K562 (cell line): Measurements from ENCODE around the gene C12orf75. TPM values are rescaled to one million over a fixed set of nuclear protein-coding genes. Genes with fewer than 3 reads are reported as not detected.

Source experiments
- ATAC-seq: fragments of 200-7000 bp; cut with Tn5 transposase; 3 replicates; pipeline ENCODE4 v1.9.1; 2020; ENCODE audit warnings: moderate library complexity
- BruUV-seq: library from RNA; stranded (reverse); fragments of 400-500 nt; replicated peaks from 2 replicates; lab custom pipeline; 2021; lab: Mats Ljungman, UMichigan
- CTCF ChIA-PET: fragments of 300-600 bp; formaldehyde crosslinking; extraction: SDS; loops from one replicate; lab custom pipeline; 2021; ENCODE audit warnings: low intra/inter-chr PET ratio; lab: Yijun Ruan, JAX
- POLR2A ChIA-PET: fragments of 300-600, 350-650 bp; sonication (Branson Sonifier 250); formaldehyde crosslinking; extraction: SDS; loops from one replicate; lab custom pipeline; 2021; ENCODE audit warnings: antibody characterized with exemption, inconsistent platforms; lab: Yijun Ruan, JAX
- DNase-seq, 4 experiments: peaks; one replicate each; pipeline versions ENCODE4 v3.0.0 to v3.0.0-alpha.2; 2011 to 2018; ENCODE audit warnings: low spot score in 3 of 4, mixed read lengths in 3 of 4; ENCODE audit errors: extremely low read depth in 1 of 4
- FAIRE-seq: peaks from 2 replicates; lab custom pipeline; 2011; peaks lifted over from hg19 to GRCh38; lab: Jason Lieb, UNC
- H2AFZ ChIP-seq: 2 replicates; pipeline ENCODE4 v1.6.0; 2011; ENCODE audit warnings: low read depth, low read length, control low read depth, inconsistent platforms
- H3K27ac ChIP-seq: fragments of 200-600 bp; 3 replicates; pipeline ENCODE4 v1.8.0; 2011; ENCODE audit warnings: low read depth, mild to moderate bottlenecking, control low read depth, inconsistent platforms, low read length, moderate library complexity, mixed read lengths; ENCODE audit errors: extremely low read depth
- H3K27me3 ChIP-seq, 2 experiments: fragments of 300-600 bp in 1 of 2; 2 replicates in 1 of 2; 3 replicates in 1 of 2; pipeline versions ENCODE4 v1.6.0 to v1.8.0; 2011; ENCODE audit warnings: inconsistent platforms in 2 of 2, low read length in 2 of 2, mild to moderate bottlenecking in 1 of 2, mixed read lengths in 1 of 2, moderate library complexity in 1 of 2; ENCODE audit not compliant: control insufficient read depth in 2 of 2, insufficient read depth in 2 of 2
- H3K36me3 ChIP-seq: fragments of 300-600 bp; 3 replicates; pipeline ENCODE4 v1.8.0; 2011; ENCODE audit warnings: mild to moderate bottlenecking, low read length, inconsistent platforms; ENCODE audit not compliant: control insufficient read depth, insufficient read depth
- H3K4me1 ChIP-seq, 2 experiments: fragments of 200-600 bp in 1 of 2; replicated peaks in 1 of 2; 2 replicates in 1 of 2; 3 replicates in 1 of 2; pipeline versions ENCODE4 v1.5.1 to v1.8.0; 2011; ENCODE audit warnings: inconsistent platforms in 2 of 2, low read length in 2 of 2, mild to moderate bottlenecking in 1 of 2, mixed read lengths in 1 of 2, moderate library complexity in 1 of 2; ENCODE audit not compliant: control insufficient read depth in 2 of 2, insufficient read depth in 2 of 2
- H3K4me2 ChIP-seq: 2 replicates; pipeline ENCODE4 v1.6.1; 2011; ENCODE audit warnings: low read length, control low read depth, inconsistent platforms, mixed read lengths; ENCODE audit not compliant: insufficient read depth
- H3K4me3 ChIP-seq: fragments of 200-600 bp; sonication (generic), shearing (Covaris generic); 2 replicates; pipeline ENCODE4 v1.5.1; 2016; ENCODE audit warnings: control low read depth, inconsistent platforms
- H3K79me2 ChIP-seq: fragments of 200-600 bp; 3 replicates; pipeline ENCODE4 v1.8.0; 2011; ENCODE audit warnings: low read length, inconsistent platforms; ENCODE audit not compliant: control insufficient read depth, insufficient read depth
- H3K9ac ChIP-seq, 2 experiments: 2 replicates each; pipeline versions ENCODE4 v1.6.0 to v1.6.1; 2011; ENCODE audit warnings: low read depth in 2 of 2, low read length in 2 of 2, control low read depth in 1 of 2, inconsistent platforms in 1 of 2, mild to moderate bottlenecking in 1 of 2, mixed read lengths in 1 of 2; ENCODE audit not compliant: insufficient read depth in 1 of 2
- H3K9me1 ChIP-seq: one replicate; pipeline ENCODE4 v1.6.0; 2011; ENCODE audit warnings: inconsistent platforms, mild to moderate bottlenecking, low read length, moderate library complexity; ENCODE audit not compliant: control insufficient read depth, insufficient read depth
- H3K9me3 ChIP-seq: replicated peaks from 2 replicates; pipeline ENCODE4 v1.5.1; 2011; ENCODE audit warnings: low read depth, low read length, inconsistent platforms; ENCODE audit not compliant: control insufficient read depth, insufficient read depth
- H4K20me1 ChIP-seq: replicated peaks from 2 replicates; pipeline ENCODE4 v1.6.1; 2011; ENCODE audit warnings: low read length, inconsistent platforms, mixed read lengths; ENCODE audit not compliant: control insufficient read depth, insufficient read depth
- CREB1 ChIP-seq, 2 experiments: sonication (generic) in 1 of 2; formaldehyde crosslinking in 1 of 2; IDR thresholded peaks; 2 replicates each; pipeline versions ENCODE4 v1.6.1 to v1.8.0; 2012 to 2022; ENCODE audit warnings: inconsistent platforms in 1 of 2, mild to moderate bottlenecking in 1 of 2, missing genetic modification reagents in 1 of 2, moderate library complexity in 1 of 2
- HCFC1 ChIP-seq: IDR thresholded peaks from 2 replicates; pipeline ENCODE4 v1.6.1; 2012; ENCODE audit warnings: low read depth, low read length, improper control_type of control experiment
- HMG20A ChIP-seq: fragments of 450-650 bp; formaldehyde crosslinking; conservative IDR thresholded peaks from 2 replicates; pipeline ENCODE4 v1.4.0; 2020; ENCODE audit warnings: mild to moderate bottlenecking, mixed read lengths
- POLR3A ChIP-seq: IDR thresholded peaks from 2 replicates; pipeline ENCODE4 v1.6.1; 2011; ENCODE audit warnings: borderline replicate concordance, mild to moderate bottlenecking, moderate library complexity; ENCODE audit not compliant: insufficient read length, insufficient read depth; ENCODE audit errors: extremely low read depth
- SMARCC2 ChIP-seq: fragments of 450-650 bp; IDR thresholded peaks from 2 replicates; pipeline ENCODE4 v1.6.1; 2017; ENCODE audit warnings: antibody characterized with exemption, moderate library complexity, mild to moderate bottlenecking, low read depth
- ZNF512 ChIP-seq: IDR thresholded peaks from 2 replicates; pipeline ENCODE4 v1.6.1; 2016; ENCODE audit warnings: missing genetic modification characterization, missing compliant biosample characterization
- in situ Hi-C: fragments of 300-500 bp; cut with MboI; formaldehyde crosslinking; loops from 4 replicates; pipeline ENCODE4 v1.15.0; 2018; ENCODE audit warnings: inconsistent platforms, mixed read lengths
- intact Hi-C: fragments of 100-400 bp; cut with micrococcal nuclease; formaldehyde crosslinking; loops from 2 replicates; pipeline ENCODE4 v1.14.2; 2022
- polyA plus RNA-seq, 8 experiments: library from polyadenylated mRNA; depleted of rRNA in 4 of 8; stranded (reverse) in 5 of 8; unstranded in 3 of 8; fragments of >200 nt; fragmentation: Nextera tagmentation in 2 of 8; fragmentation: Illumina TruSeq in 1 of 8; extraction: Ambion mirVana in 2 of 8; extraction: Trizol in 1 of 8; gene quantifications; 2 replicates each; pipeline versions ENCODE4 v1.2.1 to v1.2.3, GENCODE V29; 2011 to 2014; ENCODE audit warnings: inconsistent platforms in 1 of 8, missing spikeins in 1 of 8
- total RNA-seq, 7 experiments: library from RNA; depleted of rRNA in 6 of 7; stranded (reverse); fragments of >200 nt in 6 of 7; fragmentation: Illumina TruSeq in 2 of 7; extraction: Trizol in 2 of 7; gene quantifications; 2 replicates each; pipeline versions ENCODE4 v1.2.1 to v1.2.3, GENCODE V29; 2011 to 2021; ENCODE audit warnings: low replicate concordance in 1 of 7
- TF ChIP-seq, protein P1 (sequence below): sonication (generic); formaldehyde crosslinking; IDR thresholded peaks from 2 replicates; pipeline ENCODE4 v1.5.0; 2020; ENCODE audit warnings: missing genetic modification reagents
- TF ChIP-seq, protein P2 (sequence below): conservative IDR thresholded peaks from 2 replicates; pipeline ENCODE4 v1.6.1; 2011; ENCODE audit warnings: low read depth, mild to moderate bottlenecking, low read length; ENCODE audit not compliant: control insufficient read depth

The C12orf75 gene
- total and polyA plus RNA-seq, 9 of the 15 experiments (the other 6 are each of a cell fraction or from before 2014, with no cell fraction given) = 0.06 to 0.82 (median 0.26) TPM; not detected in 3

DNA sequence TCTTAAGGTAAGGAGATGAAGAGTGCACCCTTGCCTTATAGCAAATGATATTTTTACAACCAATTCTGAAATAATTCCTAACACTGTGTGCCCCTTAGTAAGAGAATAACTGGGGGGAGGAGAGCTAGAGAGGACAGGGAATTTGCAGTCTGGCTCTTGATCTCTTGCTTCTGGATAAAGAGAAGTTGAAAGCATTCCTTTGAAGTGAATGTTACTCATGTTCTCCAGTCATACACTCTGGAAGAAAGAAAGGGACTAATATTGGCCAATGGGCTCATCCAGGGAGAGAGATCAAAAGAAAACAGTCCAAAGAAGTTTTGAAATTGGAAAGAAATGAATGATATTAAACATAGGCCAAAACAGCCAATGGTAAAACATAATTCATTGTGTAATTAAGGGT lies 25.3 kb downstream of the C12orf75 start:
- FAIRE-seq = no peak
- TF ChIP-seq HCFC1 (no peak), SMARCC2 (no peak), POLR3A (no peak), ZNF512 (tag) (no peak), CREB1 (IDR thresholded peaks at IDR 0.05) (no peak), CREB1 (CRISPR knock-in tag; IDR thresholded peaks at IDR 0.05) (no peak), HMG20A (no peak)
- TF ChIP-seq, protein P1, sequence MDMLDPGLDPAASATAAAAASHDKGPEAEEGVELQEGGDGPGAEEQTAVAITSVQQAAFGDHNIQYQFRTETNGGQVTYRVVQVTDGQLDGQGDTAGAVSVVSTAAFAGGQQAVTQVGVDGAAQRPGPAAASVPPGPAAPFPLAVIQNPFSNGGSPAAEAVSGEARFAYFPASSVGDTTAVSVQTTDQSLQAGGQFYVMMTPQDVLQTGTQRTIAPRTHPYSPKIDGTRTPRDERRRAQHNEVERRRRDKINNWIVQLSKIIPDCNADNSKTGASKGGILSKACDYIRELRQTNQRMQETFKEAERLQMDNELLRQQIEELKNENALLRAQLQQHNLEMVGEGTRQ (CRISPR knock-in tag) = no peak
- TF ChIP-seq, protein P2, sequence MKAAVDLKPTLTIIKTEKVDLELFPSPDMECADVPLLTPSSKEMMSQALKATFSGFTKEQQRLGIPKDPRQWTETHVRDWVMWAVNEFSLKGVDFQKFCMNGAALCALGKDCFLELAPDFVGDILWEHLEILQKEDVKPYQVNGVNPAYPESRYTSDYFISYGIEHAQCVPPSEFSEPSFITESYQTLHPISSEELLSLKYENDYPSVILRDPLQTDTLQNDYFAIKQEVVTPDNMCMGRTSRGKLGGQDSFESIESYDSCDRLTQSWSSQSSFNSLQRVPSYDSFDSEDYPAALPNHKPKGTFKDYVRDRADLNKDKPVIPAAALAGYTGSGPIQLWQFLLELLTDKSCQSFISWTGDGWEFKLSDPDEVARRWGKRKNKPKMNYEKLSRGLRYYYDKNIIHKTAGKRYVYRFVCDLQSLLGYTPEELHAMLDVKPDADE = no peak
- Histone ChIP-seq H3K4me2 (no peak overlapping the region), H3K9ac (no peak overlapping the region), H3K36me3 (no peaks in the 10 kb centered on the region), H3K79me2 (no peaks in the 10 kb centered on the region), H3K27ac (no peak overlapping the region), H3K4me1 (no peaks in the 10 kb centered on the region; a peak in 1 of 5 replicates), H2AFZ (no peak overlapping the region), H3K9me3 (no peaks in the 10 kb centered on the region), H3K9me1 (no peaks in the 10 kb centered on the region), H3K27me3 (peaks cover 0 to 5% of the 10 kb centered on the region in 2 experiments; a peak in 1 of 5 replicates), H4K20me1 (no peaks in the 10 kb centered on the region), H3K4me3 (no peak overlapping the region)
- no TSS peak for BruUV-seq
- DNase-seq = no peak
- in situ Hi-C loops = no loop called here
- ATAC-seq = no peak
- POLR2A ChIA-PET = no interaction called here
- CTCF ChIA-PET = no interaction called here
- intact Hi-C loops = no loop called here
